WTC11 (cell line): Measurements from ENCODE around the gene CDK11A. TPM values are rescaled to one million over a fixed set of nuclear protein-coding genes. Genes with fewer than 3 reads are reported as not detected.
"Not testable (repeated sequence)": the region's sequence is repeated elsewhere in the genome, so short reads cannot be mapped to it uniquely, and the experiment has no call there.

Experiments
- ATAC-seq: fragments of 200-7000 bp; cut with Tn5 transposase; 2 replicates; pipeline ENCODE4 v1.10.0; 2021; ENCODE audit warnings: mild to moderate bottlenecking, moderate library complexity
- CTCF ChIA-PET: fragments of 300-600 bp; sonication (Branson Sonifier 250); formaldehyde crosslinking; loops from one replicate; lab custom pipeline; 2021; ENCODE audit warnings: antibody characterized with exemption; lab: Charles Lee
- POLR2A ChIA-PET: fragments of 350-600 bp; sonication (Branson Sonifier 250); formaldehyde crosslinking; loops from one replicate; lab custom pipeline; 2021; ENCODE audit warnings: antibody characterized with exemption; lab: Charles Lee
- DNase-seq: peaks from one replicate; pipeline ENCODE4 v3.0.0; 2021; ENCODE audit warnings: low spot score
- H3K27ac Mint-ChIP-seq: 2 replicates; pipeline ENCODE4 v1.8.0; 2021; ENCODE audit warnings: mixed read lengths
- H3K27me3 Mint-ChIP-seq: 2 replicates; pipeline ENCODE4 v1.8.0; 2021; ENCODE audit warnings: low read depth, mild to moderate bottlenecking, moderate library complexity, mixed read lengths
- H3K36me3 Mint-ChIP-seq: 2 replicates; pipeline ENCODE4 v1.8.0; 2021; ENCODE audit warnings: mixed read lengths
- H3K4me1 Mint-ChIP-seq: 2 replicates; pipeline ENCODE4 v1.8.0; 2022; ENCODE audit warnings: mixed read lengths
- H3K4me3 Mint-ChIP-seq: 2 replicates; pipeline ENCODE4 v1.8.0; 2021; ENCODE audit warnings: mild to moderate bottlenecking, moderate library complexity, mixed read lengths
- H3K9me3 Mint-ChIP-seq: 2 replicates; pipeline ENCODE4 v1.8.0; 2021; ENCODE audit warnings: mixed read lengths
- CBFB ChIP-seq: sonication (generic); formaldehyde crosslinking; IDR thresholded peaks from 2 replicates; pipeline ENCODE4 v1.8.1; 2022; ENCODE audit warnings: mild to moderate bottlenecking, low read depth, missing genetic modification reagents
- CDX4 ChIP-seq: fragments of 250-450 bp; sonication (Bioruptor Pico); IDR thresholded peaks from 2 replicates; pipeline ENCODE4 v1.9.0; 2021; ENCODE audit warnings: moderate library complexity, mild to moderate bottlenecking, inconsistent platforms, borderline replicate concordance
- E2F1 ChIP-seq: sonication (generic); formaldehyde crosslinking; IDR thresholded peaks from 2 replicates; pipeline ENCODE4 v1.8.0; 2022; ENCODE audit warnings: mild to moderate bottlenecking, missing genetic modification reagents
- E2F5 ChIP-seq: sonication (generic); formaldehyde crosslinking; IDR thresholded peaks from 2 replicates; pipeline ENCODE4 v1.8.1; 2022; ENCODE audit warnings: mild to moderate bottlenecking, moderate library complexity, missing genetic modification reagents
- ELF4 ChIP-seq: sonication (generic); formaldehyde crosslinking; IDR thresholded peaks from 2 replicates; pipeline ENCODE4 v1.8.1; 2022; ENCODE audit warnings: low read depth, mild to moderate bottlenecking, moderate library complexity, missing genetic modification reagents
- IRF1 ChIP-seq: sonication (generic); formaldehyde crosslinking; IDR thresholded peaks from 2 replicates; pipeline ENCODE4 v1.8.0; 2023; ENCODE audit warnings: missing genetic modification reagents
- NFATC4 ChIP-seq: fragments of 250-450 bp; sonication (Bioruptor Pico); IDR thresholded peaks from 2 replicates; pipeline ENCODE4 v1.9.0; 2021; ENCODE audit warnings: mild to moderate bottlenecking
- ZNF121 ChIP-seq: sonication (generic); formaldehyde crosslinking; IDR thresholded peaks from 2 replicates; pipeline ENCODE4 v1.8.0; 2023; ENCODE audit warnings: missing genetic modification reagents
- ZNF219 ChIP-seq: sonication (generic); formaldehyde crosslinking; IDR thresholded peaks from 2 replicates; pipeline ENCODE4 v1.8.0; 2023; ENCODE audit warnings: missing genetic modification reagents, mild to moderate bottlenecking, borderline replicate concordance
- ZNF416 ChIP-seq: fragments of 250-450 bp; sonication (Bioruptor Pico); IDR thresholded peaks from 2 replicates; pipeline ENCODE4 v1.9.0; 2021; ENCODE audit warnings: mild to moderate bottlenecking, inconsistent platforms
- ZNF512 ChIP-seq: sonication (generic); formaldehyde crosslinking; IDR thresholded peaks from 2 replicates; pipeline ENCODE4 v1.8.1; 2022; ENCODE audit warnings: missing genetic modification reagents, borderline replicate concordance
- total RNA-seq: library from RNA; stranded (reverse); gene quantifications from 3 replicates; pipeline ENCODE4 v1.2.3, GENCODE V29; 2021

CDK11A gene
- total RNA-seq, 1 experiment from 2014 or later: 54.7 TPM

GRCh38 chr1:1703796-1704195, 20.4 kb downstream of the CDK11A start:
- Mint-ChIP-seq H3K9me3 (no peaks in the 10 kb centered on the region), H3K4me3 (no peak overlapping the region), H3K27ac (no peak overlapping the region), H3K36me3 (peaks cover 5% of the 10 kb centered on the region; the same call in 1 of the 2 replicates), H3K27me3 (no peaks in the 10 kb centered on the region), H3K4me1 (no peaks in the 10 kb centered on the region)
- TF ChIP-seq ELF4 (CRISPR knock-in tag): no peak
- TF ChIP-seq IRF1 (CRISPR knock-in tag): no peak
- no peak for TF ChIP-seq CBFB (CRISPR knock-in tag)
- TF ChIP-seq CDX4 (CRISPR knock-in tag): no peak
- TF ChIP-seq ZNF219 (CRISPR knock-in tag): no peak
- TF ChIP-seq E2F1 (CRISPR knock-in tag): no peak
- TF ChIP-seq ZNF416 (CRISPR knock-in tag): no peak
- TF ChIP-seq NFATC4 (CRISPR knock-in tag): no peak
- TF ChIP-seq E2F5 (CRISPR knock-in tag): no peak
- no peak for TF ChIP-seq ZNF121 (CRISPR knock-in tag)
- no peak for TF ChIP-seq ZNF512 (CRISPR knock-in tag)
- ChIA-PET CTCF (no interaction called here), POLR2A (no interaction called here)
- DNase-seq (no peak), ATAC-seq (no peak)

GRCh38 chr1:1702506-1702905, 21.7 kb downstream of the CDK11A start:
- ATAC-seq, H3K4me1 Mint-ChIP-seq, H3K9me3 Mint-ChIP-seq, CTCF ChIA-PET, DNase-seq, H3K4me3 Mint-ChIP-seq, H3K27ac Mint-ChIP-seq, H3K36me3 Mint-ChIP-seq, POLR2A ChIA-PET, H3K27me3 Mint-ChIP-seq: not testable (repeated sequence)

- H3K9me3 Mint-ChIP-seq, H3K4me3 Mint-ChIP-seq, H3K4me1 Mint-ChIP-seq, CTCF ChIA-PET, DNase-seq, H3K27me3 Mint-ChIP-seq, H3K36me3 Mint-ChIP-seq, POLR2A ChIA-PET, H3K27ac Mint-ChIP-seq: not testable (repeated sequence)
- peak; percentile 49 for ATAC-seq
These were observed 23.6 kb downstream of the CDK11A start for GRCh38 chr1:1700557-1700956.

- POLR2A ChIA-PET, H3K36me3 Mint-ChIP-seq, DNase-seq, H3K27me3 Mint-ChIP-seq, H3K27ac Mint-ChIP-seq, H3K4me1 Mint-ChIP-seq, H3K4me3 Mint-ChIP-seq, CTCF ChIA-PET, H3K9me3 Mint-ChIP-seq: not testable (repeated sequence)
- ATAC-seq: peak; percentile 18
These were observed 24.1 kb downstream of the CDK11A start for GRCh38 chr1:1700067-1700466.

GRCh38 chr1:1699061-1699460, 25.1 kb downstream of the CDK11A start:
- H3K36me3 Mint-ChIP-seq, H3K27ac Mint-ChIP-seq, H3K4me3 Mint-ChIP-seq, DNase-seq, POLR2A ChIA-PET, H3K4me1 Mint-ChIP-seq, H3K9me3 Mint-ChIP-seq, CTCF ChIA-PET, H3K27me3 Mint-ChIP-seq, ATAC-seq: not testable (repeated sequence)

GRCh38 chr1:1697358-1698183, 26.6 kb downstream of the CDK11A start:
- POLR2A ChIA-PET, DNase-seq, H3K36me3 Mint-ChIP-seq: not testable (repeated sequence)

GRCh38 chr1:1696431-1697357, 27.5 kb downstream of the CDK11A start:
- ATAC-seq, H3K36me3 Mint-ChIP-seq, DNase-seq, H3K4me1 Mint-ChIP-seq, H3K9me3 Mint-ChIP-seq, H3K4me3 Mint-ChIP-seq, CTCF ChIA-PET, H3K27me3 Mint-ChIP-seq, POLR2A ChIA-PET: not testable (repeated sequence)
- peak overlapping the region; percentile 26 for H3K27ac Mint-ChIP-seq

More at GRCh38 chr1:1697358-1698183, 26.6 kb downstream of the CDK11A start:
- H3K4me3 Mint-ChIP-seq, H3K27me3 Mint-ChIP-seq, ATAC-seq, H3K4me1 Mint-ChIP-seq, CTCF ChIA-PET, H3K9me3 Mint-ChIP-seq, H3K27ac Mint-ChIP-seq: not testable (repeated sequence)
